K562 (cell line): ENCODE results near the gene PNPLA7. TPM values are rescaled to one million over a fixed set of nuclear protein-coding genes. Genes with fewer than 3 reads are reported as not detected.
A peak's percentile ranks its signal among the peaks of the same experiment; 100 is the strongest.

Experiments
- BRCA1 ChIP-seq, 2 experiments: fragments of 450-650 bp in 1 of 2; sonication (generic) in 1 of 2; formaldehyde crosslinking in 1 of 2; IDR thresholded peaks; 2 replicates each; pipeline versions ENCODE4 v1.5.0 to v1.6.1; 2017 to 2020; ENCODE audit warnings: mild to moderate bottlenecking in 1 of 2, missing genetic modification reagents in 1 of 2
- GATAD2A ChIP-seq: fragments of 450-650 bp; IDR thresholded peaks from 2 replicates; pipeline ENCODE4 v1.6.1; 2017
- ILK ChIP-seq: fragments of 450-650 bp; IDR thresholded peaks from 2 replicates; pipeline ENCODE4 v1.6.1; 2016; ENCODE audit warnings: missing genetic modification characterization, low read depth, mild to moderate bottlenecking, missing compliant biosample characterization, moderate library complexity, borderline replicate concordance
- MGA ChIP-seq: fragments of 450-650 bp; IDR thresholded peaks from 2 replicates; pipeline ENCODE4 v1.6.1; 2016; ENCODE audit warnings: mild to moderate bottlenecking, moderate library complexity
- NFIX ChIP-seq: fragments of 250-450 bp; sonication (Bioruptor Pico); IDR thresholded peaks from 2 replicates; pipeline ENCODE4 v1.4.0; 2020; ENCODE audit warnings: low read depth, mild to moderate bottlenecking, moderate library complexity
- PKNOX1 ChIP-seq: fragments of 450-650 bp; IDR thresholded peaks from 2 replicates; pipeline ENCODE4 v1.6.1; 2016
- ZFPM2 ChIP-seq: fragments of 250-450 bp; sonication (Bioruptor Pico); IDR thresholded peaks from 2 replicates; pipeline ENCODE4 v1.5.1; 2022; ENCODE audit warnings: mild to moderate bottlenecking
- ZNF143 ChIP-seq: sonication (generic); formaldehyde crosslinking; IDR thresholded peaks from 2 replicates; pipeline ENCODE4 v1.9.0; 2022; ENCODE audit warnings: mild to moderate bottlenecking, missing genetic modification reagents
- polyA plus RNA-seq, 8 experiments: library from polyadenylated mRNA; depleted of rRNA in 4 of 8; stranded (reverse) in 5 of 8; unstranded in 3 of 8; fragments of >200 nt; fragmentation: Nextera tagmentation in 2 of 8; fragmentation: Illumina TruSeq in 1 of 8; extraction: Ambion mirVana in 2 of 8; extraction: Trizol in 1 of 8; gene quantifications; 2 replicates each; pipeline versions ENCODE4 v1.2.1 to v1.2.3, GENCODE V29; 2011 to 2014; ENCODE audit warnings: inconsistent platforms in 1 of 8, missing spikeins in 1 of 8
- total RNA-seq, 7 experiments: library from RNA; depleted of rRNA in 6 of 7; stranded (reverse); fragments of >200 nt in 6 of 7; fragmentation: Illumina TruSeq in 2 of 7; extraction: Trizol in 2 of 7; gene quantifications; 2 replicates each; pipeline versions ENCODE4 v1.2.1 to v1.2.3, GENCODE V29; 2011 to 2021; ENCODE audit warnings: low replicate concordance in 1 of 7
- TF ChIP-seq, protein P1 (sequence below): sonication (generic); formaldehyde crosslinking; IDR thresholded peaks from 2 replicates; pipeline ENCODE4 v1.8.1; 2022; ENCODE audit warnings: missing genetic modification reagents
- TF ChIP-seq, protein P2 (sequence below): sonication (generic); formaldehyde crosslinking; IDR thresholded peaks from 2 replicates; pipeline ENCODE4 v1.9.0; 2022; ENCODE audit warnings: mild to moderate bottlenecking, missing genetic modification reagents
- TF ChIP-seq, protein P3 (sequence below): sonication (generic); formaldehyde crosslinking; IDR thresholded peaks from 2 replicates; pipeline ENCODE4 v1.8.0; 2022; ENCODE audit warnings: mild to moderate bottlenecking, missing genetic modification reagents

Gene PNPLA7
- total and polyA plus RNA-seq, 9 of the 15 experiments (the other 6 are each of a cell fraction or from before 2014, with no cell fraction given) = 0.01 to 0.85 (median 0.19) TPM; not detected in 1

GRCh38 chr9:137550231-137550621, at the start of gene PNPLA7 (continued):
- peak; percentile 94 for TF ChIP-seq PKNOX1
- 0 out of 2 replicates have a peak, but pooled peaks have one; percentile 16 for TF ChIP-seq MGA
- no peak for TF ChIP-seq ZFPM2 (CRISPR knock-in tag)
- TF ChIP-seq, protein P1, sequence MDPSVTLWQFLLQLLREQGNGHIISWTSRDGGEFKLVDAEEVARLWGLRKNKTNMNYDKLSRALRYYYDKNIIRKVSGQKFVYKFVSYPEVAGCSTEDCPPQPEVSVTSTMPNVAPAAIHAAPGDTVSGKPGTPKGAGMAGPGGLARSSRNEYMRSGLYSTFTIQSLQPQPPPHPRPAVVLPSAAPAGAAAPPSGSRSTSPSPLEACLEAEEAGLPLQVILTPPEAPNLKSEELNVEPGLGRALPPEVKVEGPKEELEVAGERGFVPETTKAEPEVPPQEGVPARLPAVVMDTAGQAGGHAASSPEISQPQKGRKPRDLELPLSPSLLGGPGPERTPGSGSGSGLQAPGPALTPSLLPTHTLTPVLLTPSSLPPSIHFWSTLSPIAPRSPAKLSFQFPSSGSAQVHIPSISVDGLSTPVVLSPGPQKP (CRISPR knock-in tag) = no peak
- TF ChIP-seq NFIX (CRISPR knock-in tag) = no peak
- no peak for TF ChIP-seq ILK (tag)
- TF ChIP-seq GATAD2A = no peak
- TF ChIP-seq, protein P2, sequence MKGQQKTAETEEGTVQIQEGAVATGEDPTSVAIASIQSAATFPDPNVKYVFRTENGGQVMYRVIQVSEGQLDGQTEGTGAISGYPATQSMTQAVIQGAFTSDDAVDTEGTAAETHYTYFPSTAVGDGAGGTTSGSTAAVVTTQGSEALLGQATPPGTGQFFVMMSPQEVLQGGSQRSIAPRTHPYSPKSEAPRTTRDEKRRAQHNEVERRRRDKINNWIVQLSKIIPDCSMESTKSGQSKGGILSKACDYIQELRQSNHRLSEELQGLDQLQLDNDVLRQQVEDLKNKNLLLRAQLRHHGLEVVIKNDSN (CRISPR knock-in tag) = peak; percentile 94
- no peak for TF ChIP-seq BRCA1 (IDR thresholded peaks at IDR 0.05)
- TF ChIP-seq BRCA1 (CRISPR knock-in tag; IDR thresholded peaks at IDR 0.05) = no peak
- no peak for TF ChIP-seq ZNF143 (CRISPR knock-in tag)
- TF ChIP-seq, protein P3, sequence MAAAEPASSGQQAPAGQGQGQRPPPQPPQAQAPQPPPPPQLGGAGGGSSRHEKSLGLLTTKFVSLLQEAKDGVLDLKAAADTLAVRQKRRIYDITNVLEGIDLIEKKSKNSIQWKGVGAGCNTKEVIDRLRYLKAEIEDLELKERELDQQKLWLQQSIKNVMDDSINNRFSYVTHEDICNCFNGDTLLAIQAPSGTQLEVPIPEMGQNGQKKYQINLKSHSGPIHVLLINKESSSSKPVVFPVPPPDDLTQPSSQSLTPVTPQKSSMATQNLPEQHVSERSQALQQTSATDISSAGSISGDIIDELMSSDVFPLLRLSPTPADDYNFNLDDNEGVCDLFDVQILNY = no peak
